Measurements from ENCODE around the gene PRSS48. TPM values are rescaled to one million over a fixed set of nuclear protein-coding genes. Genes with fewer than 3 reads are reported as not detected.
"Not testable (repeated sequence)": the region's sequence is repeated elsewhere in the genome, so short reads cannot be mapped to it uniquely, and the experiment has no call there.

The PRSS48 gene
- polyA plus RNA-seq, 2 donors: not detected

GRCh38 chr4:151239608-151240007 lies 37.4 kb upstream of the PRSS48 start:
- Histone ChIP-seq H3K4me1 (ENCODE audit: control insufficient read depth in 2 of 2, insufficient read depth in 2 of 2, low read length in 1 of 2) (no peaks in the 10 kb centered on the region), H3K27ac (ENCODE audit: low read depth in 2 of 2, low read length in 1 of 2) (no peak overlapping the region), H3K36me3 (ENCODE audit: control insufficient read depth in 2 of 2, insufficient read depth in 2 of 2, low read length in 1 of 2) (no peaks in the 10 kb centered on the region), H3K4me3 (ENCODE audit: low read depth in 1 of 2, low read length in 2 of 2) (no peak overlapping the region), H3K9me3 (ENCODE audit: control insufficient read depth in 2 of 2, insufficient read depth in 1 of 2, low read depth in 1 of 2, low read length in 1 of 2) (no peaks in the 10 kb centered on the region), H3K27me3 (ENCODE audit: control insufficient read depth in 1 of 2, insufficient read depth in 2 of 2, low read length in 2 of 2) (no peaks in the 10 kb centered on the region)
- WGBS, 2 donors: 93 to 96% methylated on average over 3 of the region's 3 CpGs

- Histone ChIP-seq H3K36me3 (ENCODE audit: control insufficient read depth in 2 of 2, insufficient read depth in 2 of 2, low read length in 1 of 2) (no peaks in the 10 kb centered on the region), H3K27ac (ENCODE audit: low read depth in 2 of 2, low read length in 1 of 2) (no peak overlapping the region), H3K4me3 (ENCODE audit: low read depth in 1 of 2, low read length in 2 of 2) (no peak overlapping the region), H3K4me1 (ENCODE audit: control insufficient read depth in 2 of 2, insufficient read depth in 2 of 2, low read length in 1 of 2) (no peaks in the 10 kb centered on the region), H3K27me3 (ENCODE audit: control insufficient read depth in 1 of 2, insufficient read depth in 2 of 2, low read length in 2 of 2) (no peaks in the 10 kb centered on the region), H3K9me3 (ENCODE audit: control insufficient read depth in 2 of 2, insufficient read depth in 1 of 2, low read depth in 1 of 2, low read length in 1 of 2) (no peaks in the 10 kb centered on the region)
- 98% methylated on average over 2 of the region's 2 CpGs for WGBS, 2 donors
These were observed 34.7 kb upstream of the PRSS48 start for GRCh38 chr4:151242305-151242704.

- WGBS, 2 donors: 48 to 66% methylated on average over 2 of the region's 2 CpGs
- Histone ChIP-seq H3K4me1 (ENCODE audit: control insufficient read depth in 2 of 2, insufficient read depth in 2 of 2, low read length in 1 of 2) (no peaks in the 10 kb centered on the region), H3K9me3 (ENCODE audit: control insufficient read depth in 2 of 2, insufficient read depth in 1 of 2, low read depth in 1 of 2, low read length in 1 of 2) (no peaks in the 10 kb centered on the region), H3K36me3 (ENCODE audit: control insufficient read depth in 2 of 2, insufficient read depth in 2 of 2, low read length in 1 of 2) (no peaks in the 10 kb centered on the region), H3K27me3 (ENCODE audit: control insufficient read depth in 1 of 2, insufficient read depth in 2 of 2, low read length in 2 of 2) (no peaks in the 10 kb centered on the region), H3K27ac (ENCODE audit: low read depth in 2 of 2, low read length in 1 of 2) (no peak overlapping the region), H3K4me3 (ENCODE audit: low read depth in 1 of 2, low read length in 2 of 2) (no peak overlapping the region)
These were observed 30.2 kb upstream of the PRSS48 start for GRCh38 chr4:151246742-151247141.

DNA sequence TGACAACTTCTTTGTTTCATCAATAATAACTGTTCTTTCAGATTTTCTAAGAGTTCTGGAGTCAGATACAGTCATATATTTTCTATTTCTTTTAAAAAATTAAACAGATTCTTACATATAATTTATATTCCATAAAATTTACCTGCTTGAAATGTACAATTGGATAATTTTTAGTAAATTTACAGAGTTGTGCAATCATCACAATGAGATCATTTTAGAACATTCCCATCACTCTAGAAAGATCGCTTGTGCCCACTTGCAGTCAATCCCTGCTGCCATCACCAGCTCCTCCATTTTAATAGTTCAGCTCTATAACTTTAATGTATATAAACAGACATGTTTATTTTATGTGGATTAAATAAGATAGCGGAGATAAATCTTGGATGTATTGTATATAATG lies 29.6 kb upstream of the PRSS48 start:
- H3K27me3 ChIP-seq (ENCODE audit: control insufficient read depth in 1 of 2, insufficient read depth in 2 of 2, low read length in 2 of 2): no peaks in the 10 kb centered on the region
- no peaks in the 10 kb centered on the region for H3K9me3 ChIP-seq (ENCODE audit: control insufficient read depth in 2 of 2, insufficient read depth in 1 of 2, low read depth in 1 of 2, low read length in 1 of 2)
- H3K36me3 ChIP-seq (ENCODE audit: control insufficient read depth in 2 of 2, insufficient read depth in 2 of 2, low read length in 1 of 2): no peaks in the 10 kb centered on the region
- H3K4me3 ChIP-seq (ENCODE audit: low read depth in 1 of 2, low read length in 2 of 2): no peak overlapping the region
- H3K27ac ChIP-seq (ENCODE audit: low read depth in 2 of 2, low read length in 1 of 2): no peak overlapping the region
- no peaks in the 10 kb centered on the region for H3K4me1 ChIP-seq (ENCODE audit: control insufficient read depth in 2 of 2, insufficient read depth in 2 of 2, low read length in 1 of 2)
- 97 to 98% methylated on average over 2 of the region's 2 CpGs for WGBS, 2 donors

GRCh38 chr4:151248519-151248918 lies 28.4 kb upstream of the PRSS48 start:
- 85% methylated on average over 2 of the region's 2 CpGs for WGBS, 2 donors
- H3K27ac ChIP-seq (ENCODE audit: low read depth in 2 of 2, low read length in 1 of 2): no peak overlapping the region
- H3K36me3 ChIP-seq (ENCODE audit: control insufficient read depth in 2 of 2, insufficient read depth in 2 of 2, low read length in 1 of 2): no peaks in the 10 kb centered on the region
- no peaks in the 10 kb centered on the region for H3K4me1 ChIP-seq (ENCODE audit: control insufficient read depth in 2 of 2, insufficient read depth in 2 of 2, low read length in 1 of 2)
- no peak overlapping the region for H3K4me3 ChIP-seq (ENCODE audit: low read depth in 1 of 2, low read length in 2 of 2)
- H3K9me3 ChIP-seq (ENCODE audit: control insufficient read depth in 2 of 2, insufficient read depth in 1 of 2, low read depth in 1 of 2, low read length in 1 of 2): no peaks in the 10 kb centered on the region
- no peaks in the 10 kb centered on the region for H3K27me3 ChIP-seq (ENCODE audit: control insufficient read depth in 1 of 2, insufficient read depth in 2 of 2, low read length in 2 of 2)

GRCh38 chr4:151250706-151251105 lies 26.3 kb upstream of the PRSS48 start:
- no peak overlapping the region for H3K27ac ChIP-seq (ENCODE audit: low read depth in 2 of 2, low read length in 1 of 2)
- WGBS, 2 donors: 79 to 80% methylated on average over 5 of the region's 5 CpGs
- H3K4me3 ChIP-seq (ENCODE audit: low read depth in 1 of 2, low read length in 2 of 2): no peak overlapping the region
- no peaks in the 10 kb centered on the region for H3K4me1 ChIP-seq (ENCODE audit: control insufficient read depth in 2 of 2, insufficient read depth in 2 of 2, low read length in 1 of 2)
- no peaks in the 10 kb centered on the region for H3K36me3 ChIP-seq (ENCODE audit: control insufficient read depth in 2 of 2, insufficient read depth in 2 of 2, low read length in 1 of 2)
- no peaks in the 10 kb centered on the region for H3K27me3 ChIP-seq (ENCODE audit: control insufficient read depth in 1 of 2, insufficient read depth in 2 of 2, low read length in 2 of 2)
- no peaks in the 10 kb centered on the region for H3K9me3 ChIP-seq (ENCODE audit: control insufficient read depth in 2 of 2, insufficient read depth in 1 of 2, low read depth in 1 of 2, low read length in 1 of 2)

GRCh38 chr4:151251603-151252304 lies 25.2 kb upstream of the PRSS48 start:
- no peak overlapping the region for H3K27ac ChIP-seq (ENCODE audit: low read depth in 2 of 2, low read length in 1 of 2)
- H3K4me3 ChIP-seq (ENCODE audit: low read depth in 1 of 2, low read length in 2 of 2): no peak overlapping the region
- 22 to 31% methylated on average over 2 of the region's 2 CpGs for WGBS, 2 donors
- no peaks in the 10 kb centered on the region for H3K27me3 ChIP-seq (ENCODE audit: control insufficient read depth in 1 of 2, insufficient read depth in 2 of 2, low read length in 2 of 2)
- H3K9me3 ChIP-seq (ENCODE audit: control insufficient read depth in 2 of 2, insufficient read depth in 1 of 2, low read depth in 1 of 2, low read length in 1 of 2): no peaks in the 10 kb centered on the region
- no peaks in the 10 kb centered on the region for H3K4me1 ChIP-seq (ENCODE audit: control insufficient read depth in 2 of 2, insufficient read depth in 2 of 2, low read length in 1 of 2)
- no peaks in the 10 kb centered on the region for H3K36me3 ChIP-seq (ENCODE audit: control insufficient read depth in 2 of 2, insufficient read depth in 2 of 2, low read length in 1 of 2)

DNA sequence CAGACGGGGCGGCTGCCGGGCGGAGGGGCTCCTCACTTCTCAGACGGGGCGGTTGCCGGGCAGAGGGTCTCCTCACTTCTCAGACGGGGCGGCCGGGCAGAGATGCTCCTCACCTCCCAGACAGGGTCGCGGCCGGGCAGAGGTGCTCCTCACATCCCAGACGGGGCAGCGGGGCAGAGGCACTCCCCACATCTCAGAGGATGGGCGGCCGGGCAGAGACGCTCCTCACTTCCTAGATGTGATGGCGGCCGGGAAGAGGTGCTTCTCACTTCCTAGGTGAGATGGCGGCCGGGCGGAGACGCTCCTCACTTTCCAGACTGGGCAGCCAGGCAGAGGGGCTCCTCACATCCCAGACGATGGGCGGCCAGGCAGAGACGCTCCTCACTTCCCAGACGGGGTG lies 21.7 kb upstream of the PRSS48 start:
- not testable (repeated sequence) for H3K36me3 ChIP-seq (ENCODE audit: control insufficient read depth in 2 of 2, insufficient read depth in 2 of 2, low read length in 1 of 2); H3K4me3 ChIP-seq (ENCODE audit: low read depth in 1 of 2, low read length in 2 of 2); H3K27me3 ChIP-seq (ENCODE audit: control insufficient read depth in 1 of 2, insufficient read depth in 2 of 2, low read length in 2 of 2); H3K9me3 ChIP-seq (ENCODE audit: control insufficient read depth in 2 of 2, insufficient read depth in 1 of 2, low read depth in 1 of 2, low read length in 1 of 2); H3K4me1 ChIP-seq (ENCODE audit: control insufficient read depth in 2 of 2, insufficient read depth in 2 of 2, low read length in 1 of 2); H3K27ac ChIP-seq (ENCODE audit: low read depth in 2 of 2, low read length in 1 of 2)
- WGBS, 2 donors: 98 to 100% methylated on average over 5 to 19 of the region's 28 CpGs

GRCh38 chr4:151255680-151256079 lies 21.3 kb upstream of the PRSS48 start:
- not testable (repeated sequence) for H3K4me1 ChIP-seq (ENCODE audit: control insufficient read depth in 2 of 2, insufficient read depth in 2 of 2, low read length in 1 of 2); H3K9me3 ChIP-seq (ENCODE audit: control insufficient read depth in 2 of 2, insufficient read depth in 1 of 2, low read depth in 1 of 2, low read length in 1 of 2); H3K36me3 ChIP-seq (ENCODE audit: control insufficient read depth in 2 of 2, insufficient read depth in 2 of 2, low read length in 1 of 2); H3K27ac ChIP-seq (ENCODE audit: low read depth in 2 of 2, low read length in 1 of 2); H3K27me3 ChIP-seq (ENCODE audit: control insufficient read depth in 1 of 2, insufficient read depth in 2 of 2, low read length in 2 of 2); H3K4me3 ChIP-seq (ENCODE audit: low read depth in 1 of 2, low read length in 2 of 2)
- 81 to 89% methylated on average over 15 to 17 of the region's 17 CpGs for WGBS, 2 donors

GRCh38 chr4:151256134-151256533 lies 20.8 kb upstream of the PRSS48 start:
- no peaks in the 10 kb centered on the region for H3K36me3 ChIP-seq (ENCODE audit: control insufficient read depth in 2 of 2, insufficient read depth in 2 of 2, low read length in 1 of 2)
- H3K4me1 ChIP-seq (ENCODE audit: control insufficient read depth in 2 of 2, insufficient read depth in 2 of 2, low read length in 1 of 2): no peaks in the 10 kb centered on the region
- WGBS, 2 donors: 65 to 74% methylated on average over 2 of the region's 2 CpGs
- H3K9me3 ChIP-seq (ENCODE audit: control insufficient read depth in 2 of 2, insufficient read depth in 1 of 2, low read depth in 1 of 2, low read length in 1 of 2): no peaks in the 10 kb centered on the region
- H3K27me3 ChIP-seq (ENCODE audit: control insufficient read depth in 1 of 2, insufficient read depth in 2 of 2, low read length in 2 of 2): no peaks in the 10 kb centered on the region
- H3K4me3 ChIP-seq (ENCODE audit: low read depth in 1 of 2, low read length in 2 of 2): no peak overlapping the region
- H3K27ac ChIP-seq (ENCODE audit: low read depth in 2 of 2, low read length in 1 of 2): no peak overlapping the region

All from esophagus (tissue), 2 donors.